GM18909 (cell line): Measurements from ENCODE around the gene DTX3.
"Not testable (repeated sequence)": the region's sequence is repeated elsewhere in the genome, so short reads cannot be mapped to it uniquely, and the experiment has no call there.

Source experiments
- ATAC-seq: cut with Tn5 transposase; IDR thresholded peaks from one replicate; pipeline ENCODE4 v1.9.1; 2021; ENCODE audit warnings: mild to moderate bottlenecking; ENCODE audit not compliant: unreplicated experiment, poor library complexity

Gene DTX3

DNA sequence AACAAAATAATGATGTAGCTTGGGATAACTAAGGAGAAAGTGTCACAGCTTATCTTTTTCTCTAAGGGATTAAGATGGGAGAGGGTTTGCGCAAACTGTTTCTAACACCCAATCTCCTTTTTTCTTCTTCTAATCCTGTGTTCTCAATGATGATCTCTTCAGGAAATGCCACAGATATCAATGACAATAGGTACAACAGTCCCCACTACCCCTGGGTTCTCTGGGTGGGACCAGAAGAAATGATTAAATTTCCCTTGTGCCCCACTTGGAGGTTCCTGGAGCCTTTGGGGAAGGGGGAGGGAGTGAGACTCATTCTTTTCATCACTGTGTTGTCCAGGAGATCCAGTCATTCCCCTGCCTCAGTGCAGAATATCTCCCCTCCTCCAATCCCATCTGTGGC lies 22.2 kb upstream of the DTX3 start:
- ATAC-seq: no peak

DNA sequence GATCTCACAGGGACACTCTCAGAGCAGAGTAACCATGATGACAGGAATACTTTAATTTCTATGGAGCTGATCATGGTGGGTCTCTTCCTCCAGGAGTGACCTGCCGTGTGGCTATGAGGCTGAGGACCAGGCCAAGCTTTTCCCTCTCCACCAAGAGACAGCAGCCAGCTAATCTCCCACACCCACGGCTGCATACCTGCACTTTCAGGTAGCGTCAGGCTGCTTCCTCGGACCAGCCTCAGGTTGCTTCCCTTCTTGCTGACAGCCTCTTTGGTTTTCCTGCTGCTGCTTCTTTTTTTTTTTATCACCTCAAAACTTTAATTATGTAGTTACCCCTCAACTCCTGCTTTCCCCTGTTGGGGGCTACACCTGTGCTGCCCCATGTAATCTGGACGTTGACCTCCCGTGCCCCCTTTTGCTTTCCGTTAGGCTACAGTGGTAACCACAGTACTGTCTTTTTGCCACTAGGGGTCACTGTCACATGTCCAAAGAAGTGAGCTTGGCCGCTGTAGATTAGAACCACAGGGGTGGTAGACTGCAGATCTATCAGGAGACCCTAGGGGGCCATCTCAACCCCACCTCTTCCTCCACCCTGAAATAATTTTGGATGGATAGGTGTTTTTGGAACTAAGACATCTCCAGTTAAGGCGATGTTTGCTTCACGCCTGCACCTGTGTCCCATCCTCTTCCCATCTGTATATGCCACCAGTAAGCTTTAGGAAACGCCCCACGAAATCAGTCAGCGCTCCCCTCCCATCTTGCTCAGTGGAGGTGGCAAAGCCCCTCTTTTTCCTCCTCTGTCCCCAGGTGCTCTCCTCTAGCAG lies 21.4 kb upstream of the DTX3 start:
- peak; percentile 97 for ATAC-seq

DNA sequence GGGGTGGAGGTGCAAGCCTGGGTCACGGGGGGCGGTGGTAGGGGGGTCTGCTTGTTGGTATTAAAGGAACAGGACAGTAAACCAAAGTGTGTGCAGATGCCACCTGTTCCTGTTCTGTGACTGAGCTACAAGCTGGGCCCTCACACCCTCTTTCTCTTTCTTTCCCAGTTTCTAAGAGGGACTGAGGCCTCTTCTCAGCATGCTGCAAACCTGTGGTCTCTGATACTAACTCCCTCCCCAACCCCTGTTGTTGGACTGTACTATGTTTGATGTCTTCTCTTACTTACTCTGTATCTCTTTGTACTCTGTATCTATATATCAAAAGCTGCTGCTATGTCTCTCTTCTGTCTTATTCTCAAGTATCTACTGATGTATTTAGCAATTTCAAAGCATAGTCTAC lies 20.6 kb upstream of the DTX3 start:
- no peak for ATAC-seq

DNA sequence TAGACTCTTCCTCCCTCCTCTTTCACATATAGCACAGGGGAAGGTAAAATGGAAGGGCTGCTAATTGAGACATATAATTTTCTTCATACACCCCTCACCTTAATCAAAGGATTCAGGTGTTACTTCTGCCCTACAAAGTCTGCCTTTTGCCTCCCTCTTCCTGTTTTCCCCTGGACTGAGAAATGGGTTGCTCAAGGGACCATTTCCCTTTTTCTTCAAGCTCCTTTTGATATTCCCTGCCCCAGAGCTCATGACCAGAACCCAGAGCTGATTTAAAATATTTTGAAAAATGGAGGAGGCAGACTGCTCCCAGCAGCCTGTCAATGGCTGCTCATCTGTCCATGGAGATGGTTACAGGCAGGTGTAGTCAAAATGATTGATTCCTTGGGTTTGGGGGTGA lies 19.9 kb upstream of the DTX3 start:
- ATAC-seq: no peak

DNA sequence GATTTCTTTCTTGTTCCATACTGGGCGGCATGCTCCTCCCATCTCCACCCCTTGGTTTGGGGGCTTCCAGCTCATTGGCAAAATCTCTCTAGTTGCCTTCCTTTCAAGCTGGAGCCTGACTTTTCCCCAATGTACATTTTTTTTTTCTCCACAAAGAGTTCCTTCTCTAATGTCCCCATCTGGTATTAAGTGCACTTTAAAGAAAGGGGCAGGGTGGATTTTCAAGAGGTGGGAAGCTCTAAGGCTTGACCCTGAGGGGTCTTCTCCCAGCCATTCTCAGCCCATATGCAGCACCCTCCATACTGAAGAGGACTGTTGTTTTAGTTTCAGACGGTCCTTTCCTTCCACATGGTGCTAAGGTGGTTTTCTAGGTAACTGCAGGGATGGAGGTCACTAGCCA lies 19.5 kb upstream of the DTX3 start:
- ATAC-seq: no peak

DNA sequence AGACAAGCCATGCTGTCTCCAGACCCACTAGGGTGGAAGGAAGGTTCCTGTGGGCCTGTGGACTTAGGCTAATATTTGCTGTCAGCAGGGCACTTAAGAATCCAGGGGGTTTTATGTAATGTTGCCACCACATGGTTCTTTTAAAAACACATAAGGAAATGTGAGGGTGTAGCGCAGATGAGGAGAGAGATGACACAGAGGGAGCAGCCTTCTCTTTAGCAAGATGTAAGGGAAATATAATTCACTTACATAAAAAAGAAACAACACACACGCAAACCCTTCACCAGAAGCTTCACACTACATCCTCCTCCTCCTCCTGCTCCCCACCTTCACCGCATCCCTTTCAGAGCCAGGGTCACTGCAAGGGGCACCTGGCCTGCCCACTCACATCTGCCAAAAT lies 18.5 kb upstream of the DTX3 start:
- no peak for ATAC-seq

DNA sequence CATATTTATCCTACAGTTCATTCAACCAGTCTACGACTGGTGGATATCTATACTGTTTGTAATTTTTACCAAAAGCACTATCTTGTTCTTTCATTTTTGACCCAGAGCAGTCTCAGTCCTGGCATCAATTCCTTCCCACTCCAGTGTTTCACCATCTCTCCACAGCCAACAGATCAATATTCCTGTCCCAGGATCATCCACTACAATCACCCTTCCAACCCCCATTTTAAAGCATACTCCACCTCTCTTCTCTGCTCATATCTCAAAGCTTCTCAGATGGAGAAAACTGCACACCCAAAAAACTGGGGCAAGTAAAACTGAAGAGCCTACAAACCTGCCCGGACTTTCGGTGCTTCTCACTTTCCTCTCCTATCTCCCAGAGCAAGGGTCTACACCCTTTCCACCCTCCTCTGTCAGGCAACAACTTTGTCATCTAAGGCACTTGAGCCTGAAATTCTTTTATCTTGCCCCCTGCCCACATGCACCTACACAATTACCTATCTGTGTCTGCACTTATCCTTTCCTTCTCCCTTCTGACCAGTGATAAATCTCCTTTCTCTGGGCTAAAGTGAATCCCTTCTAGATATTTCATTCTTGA lies 17.7 kb upstream of the DTX3 start:
- ATAC-seq: no peak

DNA sequence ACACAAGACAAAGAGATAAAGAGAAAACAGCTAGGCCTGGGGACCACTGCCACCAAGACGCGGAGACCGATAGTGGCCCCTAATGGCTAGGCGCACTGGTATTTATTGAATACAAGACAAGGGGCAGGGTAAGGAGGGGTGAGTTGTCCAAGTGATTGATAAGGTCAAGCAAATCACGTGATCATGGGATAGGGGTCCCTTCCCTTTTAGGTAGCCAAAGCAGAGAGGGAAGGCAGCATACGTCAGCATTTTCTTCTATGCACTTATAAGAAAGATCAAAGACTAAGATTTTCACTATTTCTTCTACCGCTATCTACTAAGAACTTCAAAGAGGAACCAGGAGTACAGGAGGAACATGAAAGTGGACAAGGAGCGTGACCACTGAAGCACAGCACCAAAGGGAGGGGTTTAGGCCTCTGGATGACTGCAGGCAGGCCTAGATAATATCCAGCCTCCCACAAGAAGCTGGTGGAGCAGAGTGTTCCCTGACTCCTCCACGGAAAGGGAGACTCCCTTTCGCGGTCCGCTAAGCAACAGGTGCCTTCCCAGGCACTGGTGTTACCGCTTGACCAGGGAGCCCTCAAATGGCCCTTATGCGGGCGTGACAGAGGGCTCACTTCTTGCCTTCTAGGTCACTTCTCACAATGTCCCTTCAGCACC lies 15.5 kb upstream of the DTX3 start:
- not testable (repeated sequence) for ATAC-seq

DNA sequence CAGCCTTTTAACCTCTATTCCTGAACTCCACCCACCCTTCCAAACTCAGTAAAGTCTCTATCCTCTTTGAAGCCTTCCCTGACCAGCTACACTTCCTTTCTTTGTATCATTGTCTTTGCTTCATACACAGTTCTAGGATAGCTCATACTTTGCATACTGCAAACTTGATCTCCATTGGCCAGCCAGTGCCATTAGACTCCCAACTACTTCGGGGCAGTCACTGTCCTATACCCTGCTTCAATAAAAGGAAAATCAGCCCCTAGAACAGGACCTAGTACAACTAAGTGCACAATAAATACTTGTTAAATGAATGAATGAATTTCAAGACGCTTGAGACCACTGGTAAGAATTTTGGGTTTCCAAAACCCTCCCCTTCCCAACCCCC lies 14.2 kb upstream of the DTX3 start:
- no peak for ATAC-seq

DNA sequence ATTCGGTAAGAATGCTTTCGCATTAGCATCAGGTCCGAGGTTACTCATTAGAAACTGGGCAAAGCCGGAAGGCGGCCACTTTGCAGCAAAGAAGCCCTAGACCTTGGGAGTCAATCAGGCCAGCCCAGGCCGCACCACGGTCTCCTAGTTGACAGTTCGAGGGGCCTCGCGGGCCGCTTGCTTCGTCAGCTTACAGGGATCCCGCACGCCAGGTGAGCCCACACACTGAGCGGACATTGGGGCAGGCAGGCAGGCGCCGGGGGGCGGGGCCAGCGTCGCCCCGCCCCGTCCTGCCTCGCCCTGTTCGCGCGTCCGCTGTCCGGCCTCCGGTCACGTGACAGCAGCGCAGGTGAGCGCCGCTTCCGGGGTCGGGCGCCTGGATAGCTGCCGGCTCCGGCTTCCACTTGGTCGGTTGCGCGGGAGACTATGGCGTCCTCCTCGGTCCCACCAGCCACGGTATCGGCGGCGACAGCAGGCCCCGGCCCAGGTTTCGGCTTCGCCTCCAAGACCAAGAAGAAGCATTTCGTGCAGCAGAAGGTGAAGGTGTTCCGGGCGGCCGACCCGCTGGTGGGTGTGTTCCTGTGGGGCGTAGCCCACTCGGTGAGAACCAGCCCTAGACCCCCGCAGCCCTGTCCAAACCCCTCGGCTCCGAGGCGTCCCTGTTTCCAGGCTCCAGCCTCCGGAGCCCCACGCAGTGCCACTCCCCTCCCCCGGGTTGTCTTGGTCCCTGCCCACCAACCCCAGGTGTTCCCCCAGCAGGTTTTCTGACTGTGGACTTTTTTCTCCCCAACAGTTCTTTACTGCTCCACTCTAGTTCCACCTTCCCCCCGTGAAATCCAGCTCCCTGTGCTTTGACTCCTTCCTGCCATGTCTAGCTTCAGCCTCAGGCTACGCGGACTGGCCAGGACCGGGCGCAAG lies 13.5 kb upstream of the DTX3 start, which contains the start of gene PIP4K2C:
PIP4K2C (plus strand) TSS at position 329 of the 918 bp plus-strand sequence; CDS start at position 427, 98 bp downstream.
- ATAC-seq: peak; percentile 92

DNA sequence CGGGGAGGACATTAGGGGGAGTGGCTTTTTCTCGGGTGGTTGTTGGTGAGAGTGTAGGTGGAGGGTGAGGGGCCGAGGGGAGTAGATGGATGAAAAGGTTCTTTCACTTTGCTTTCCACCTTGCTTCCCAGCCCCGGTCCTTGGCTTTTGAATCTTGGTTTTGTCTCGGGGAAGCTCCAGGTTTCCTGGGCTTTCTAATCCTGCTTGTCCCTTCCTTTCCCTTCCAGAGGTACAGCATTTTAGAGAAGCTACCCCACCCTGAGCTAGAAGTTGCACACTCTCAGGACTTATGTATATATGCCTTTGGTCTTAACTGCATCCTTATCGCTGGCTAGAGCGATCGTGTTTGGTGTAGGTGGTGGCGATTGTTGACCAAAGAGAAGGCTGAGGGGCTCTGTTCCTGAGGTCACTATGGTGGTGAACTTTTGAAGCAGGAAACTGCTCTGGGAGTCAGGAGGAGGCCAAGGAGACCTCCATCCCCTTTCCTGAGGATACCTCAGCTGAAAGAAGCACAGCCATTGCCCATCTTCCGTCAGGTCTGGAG lies 12.8 kb upstream of the DTX3 start:
- no peak for ATAC-seq

DNA sequence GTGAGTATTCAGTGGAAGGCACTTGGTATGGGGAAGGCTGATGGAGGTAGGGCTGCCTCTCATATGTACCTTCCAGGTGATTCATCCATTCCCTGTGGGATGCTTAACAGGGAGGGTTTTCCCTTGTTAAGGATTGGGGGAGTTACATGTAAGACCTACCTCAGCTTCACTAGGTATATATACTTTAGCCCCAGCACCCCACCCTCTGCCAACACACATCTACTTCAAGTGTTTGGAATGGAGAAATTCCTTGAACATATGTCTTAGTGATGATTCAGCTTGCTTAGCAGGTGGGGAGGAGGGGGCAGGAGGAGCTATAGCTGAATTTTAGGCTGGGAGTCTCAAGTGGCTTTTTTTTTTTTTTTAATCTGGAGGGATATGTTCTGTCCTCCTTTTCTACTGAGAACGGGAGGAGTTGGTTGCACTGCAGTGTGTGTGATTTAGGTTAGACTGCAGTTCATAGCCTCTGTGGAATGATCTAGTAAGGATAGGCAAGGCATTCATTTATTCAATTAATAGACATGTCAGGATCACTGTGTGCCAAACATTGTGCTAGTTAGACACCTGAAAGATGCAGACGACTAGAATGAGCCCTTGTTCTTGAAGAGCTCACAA lies 12.0 kb upstream of the DTX3 start:
- ATAC-seq: no peak

DNA sequence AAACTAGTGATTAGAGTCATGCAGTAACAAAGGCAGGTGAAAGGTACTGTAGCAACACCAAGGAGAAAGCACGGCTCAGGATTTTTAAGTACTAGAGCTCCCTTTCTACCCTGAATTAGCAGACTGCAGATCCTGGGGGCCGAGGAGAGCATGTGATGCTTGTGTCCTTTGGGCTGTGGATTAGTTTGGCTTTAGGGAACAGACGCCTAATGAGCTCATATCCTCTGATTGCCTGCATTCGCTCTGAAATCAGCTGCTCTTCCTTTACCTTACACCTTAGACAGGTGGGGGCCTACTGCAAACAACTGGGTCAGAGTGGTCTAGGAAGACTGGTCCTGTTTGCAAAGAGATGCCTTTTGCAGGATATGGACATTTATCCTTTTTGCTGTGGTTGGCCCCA lies 11.4 kb upstream of the DTX3 start:
- ATAC-seq: no peak

DNA sequence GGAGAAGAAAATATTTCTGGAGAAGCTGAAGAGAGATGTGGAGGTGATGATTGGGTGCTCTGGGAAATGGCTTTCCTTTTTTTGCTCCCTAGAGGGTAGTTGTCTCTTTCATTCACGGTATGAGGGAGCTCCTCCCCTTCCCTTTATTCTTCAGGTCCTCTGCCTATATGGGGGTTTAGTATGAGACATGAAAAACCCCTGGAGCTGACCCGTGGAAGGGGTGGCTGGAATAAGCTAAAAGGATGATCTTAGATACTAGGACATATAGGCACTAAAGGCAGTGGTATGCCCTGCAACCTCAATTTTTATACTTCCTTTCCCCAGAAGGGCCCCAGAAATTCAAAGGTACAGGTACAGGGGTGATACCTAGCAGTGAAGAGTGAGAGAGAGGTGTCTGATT lies 4.2 kb upstream of the DTX3 start:
- no peak for ATAC-seq

DNA sequence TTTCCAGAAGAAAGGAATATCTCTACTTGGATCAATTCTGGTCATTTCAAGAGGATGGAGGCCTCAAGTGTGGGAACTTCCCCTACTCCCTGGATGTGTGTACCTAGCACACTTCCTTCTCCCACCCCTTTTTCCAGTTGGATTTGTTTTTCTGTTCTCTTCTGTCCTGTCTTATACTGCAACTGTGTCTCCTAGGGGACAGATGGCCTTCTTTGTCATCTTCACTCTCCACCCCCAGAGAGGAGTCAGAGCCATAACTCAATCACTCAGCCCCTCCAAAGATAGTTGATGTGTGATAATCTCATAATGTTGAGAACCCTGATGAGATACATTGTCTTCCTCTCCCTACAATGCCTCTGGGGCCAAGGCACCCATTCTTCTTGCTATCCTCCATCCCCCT lies 2.1 kb upstream of the DTX3 start:
- ATAC-seq: no peak

DNA sequence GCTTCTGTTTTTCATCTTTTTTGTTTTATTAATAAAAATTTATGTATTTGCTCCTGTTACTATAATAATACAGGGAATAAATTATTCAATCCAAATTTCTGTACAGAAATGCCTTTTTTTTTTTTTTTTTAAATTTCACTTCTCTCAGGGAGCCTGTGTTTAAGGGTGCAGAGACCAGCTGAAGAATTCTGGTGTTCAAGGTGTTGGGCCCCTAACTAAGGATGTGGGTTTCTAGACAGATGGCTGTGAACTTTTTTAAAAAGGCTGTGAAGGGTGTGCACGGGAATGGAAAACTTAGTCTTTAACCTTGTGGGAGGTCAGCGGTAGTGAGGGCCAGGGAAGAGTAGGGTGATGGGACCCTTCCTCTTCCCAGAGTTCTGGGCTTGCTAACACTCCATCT lies 1.3 kb upstream of the DTX3 start:
- ATAC-seq: no peak

DNA sequence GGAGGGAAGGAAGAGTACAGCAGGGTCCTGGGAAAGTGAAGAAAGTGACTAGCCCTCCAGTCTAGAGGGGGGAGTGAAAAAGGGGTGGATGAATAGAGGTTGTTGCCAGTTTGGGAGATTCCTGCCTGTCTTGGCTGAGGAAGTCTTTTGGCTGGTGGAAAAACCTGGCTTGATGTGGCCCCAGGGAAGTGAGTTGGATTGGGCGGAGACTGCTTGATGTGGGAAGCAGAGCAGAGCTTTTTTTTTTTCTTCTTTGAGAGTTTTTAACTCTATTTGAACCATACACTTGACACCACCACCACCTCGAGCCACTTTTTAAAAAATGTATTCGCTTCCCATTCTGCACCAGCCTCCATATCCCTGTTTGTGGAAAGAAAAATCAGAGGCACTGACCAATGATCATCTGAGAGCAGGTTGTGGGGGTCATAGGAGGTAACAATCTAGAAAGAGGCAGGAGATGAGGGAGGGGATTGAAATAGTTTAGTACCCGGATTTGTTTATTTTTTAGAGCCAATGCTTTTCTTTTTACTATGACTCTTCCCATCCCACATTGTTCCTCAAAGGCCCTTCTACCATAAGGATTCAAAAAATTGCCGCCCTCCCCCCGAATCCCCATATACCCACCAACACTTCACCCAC lies 690 bp upstream of the DTX3 start:
- no peak for ATAC-seq

DNA sequence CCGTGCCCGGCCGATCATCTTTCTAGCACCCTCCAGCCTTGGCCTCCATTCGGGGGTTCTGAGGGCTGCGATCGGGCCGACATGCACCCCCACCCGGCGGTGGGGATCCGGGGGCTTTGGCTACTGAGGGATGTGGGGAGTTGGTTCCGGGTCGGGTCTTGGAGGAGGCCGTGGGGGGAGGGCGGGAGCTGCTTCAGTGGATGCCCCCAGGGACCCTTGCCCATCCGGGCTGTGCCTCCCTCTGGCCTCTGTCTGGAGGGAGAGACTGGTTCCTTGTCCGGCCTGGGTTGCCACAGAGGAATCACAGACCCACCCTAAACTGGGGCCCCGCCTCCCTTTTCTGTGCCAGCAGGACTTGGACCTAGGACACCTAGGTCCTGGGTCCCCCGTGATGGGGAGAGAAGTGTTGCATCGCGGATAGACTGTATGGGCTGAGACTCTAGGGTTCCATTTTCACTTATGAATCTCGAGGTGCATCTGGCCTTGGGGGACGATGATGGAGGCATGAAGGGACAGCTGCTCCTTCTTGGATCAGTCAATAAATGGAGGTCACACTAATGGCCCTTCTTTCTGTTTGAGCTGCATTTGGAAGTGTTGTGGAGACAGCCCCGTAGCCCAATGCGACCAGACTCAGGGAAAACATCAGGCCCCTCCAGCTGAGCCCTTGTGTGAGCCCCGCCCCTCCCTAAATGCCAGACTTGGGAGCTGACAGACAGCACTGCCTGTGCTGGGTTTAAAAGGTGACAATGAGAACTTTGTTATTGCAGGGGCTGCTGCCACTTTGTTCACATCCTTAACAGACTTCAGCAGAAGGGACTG lies 577 bp downstream of the DTX3 start:
- ATAC-seq: peak; percentile 24
